ENCODE measurements around the gene PLCXD3. TPM values are rescaled to one million over a fixed set of nuclear protein-coding genes. Genes with fewer than 3 reads are reported as not detected.
A peak's percentile ranks its signal among the peaks of the same experiment; 100 is the strongest.

PLCXD3 gene
- total and polyA plus RNA-seq, 2 of the 4 experiments (the other 2 are of a cell fraction), result under 0.01 to 0.02 TPM

DNA sequence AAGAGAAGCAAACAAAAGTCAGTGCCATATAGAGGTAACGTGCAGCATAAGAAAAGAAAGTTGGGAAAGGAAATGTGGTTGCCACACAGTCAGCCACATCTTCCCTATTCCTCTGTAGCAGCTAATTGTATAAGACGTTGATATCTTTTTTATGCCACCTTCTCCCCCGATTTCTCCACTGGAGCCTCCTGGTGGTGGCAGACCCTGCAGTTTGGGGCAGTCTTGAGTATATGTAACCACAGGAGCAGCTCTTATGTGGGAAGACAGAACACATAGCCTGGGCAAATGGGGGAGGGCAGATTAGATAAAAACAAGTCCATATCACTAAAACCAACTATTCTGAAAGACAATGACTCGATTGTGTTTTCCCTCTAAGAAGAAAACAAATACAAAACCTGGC is 99.7 kb downstream of the PLCXD3 start:
- peak overlapping the region; percentile 36 for H2BK120ac ChIP-seq (ENCODE audit: low read depth, low read length)
- no peak overlapping the region for H3K4me3 ChIP-seq (ENCODE audit: insufficient read depth, low read depth, low read length)
- no peaks in the 10 kb centered on the region for H3K79me1 ChIP-seq (ENCODE audit: low read depth in 1 of 2, low read length in 2 of 2)
- H3K36me3 ChIP-seq (ENCODE audit: control insufficient read depth, insufficient read depth, low read length), result no peaks in the 10 kb centered on the region
- H3K9ac ChIP-seq (ENCODE audit: low read depth, low read length), result no peak overlapping the region
- H4K8ac ChIP-seq (ENCODE audit: low read depth in 2 of 2, low read length in 2 of 2), result peak overlapping the region in 1 of 2 experiments; percentile 31; a peak in 2 of 4 replicates
- no peak overlapping the region for H2AK9ac ChIP-seq (replicated peaks; ENCODE audit: low read depth, low read length, poor library complexity)
- intact Hi-C loops (cut with micrococcal nuclease) (loop anchor here (5.0 kb wide), 1 partner anchor 133 kb away; no protein-coding TSS in a partner anchor), in situ Hi-C loops (cut with MboI; ENCODE audit: low sequenced_read_pairs) (no loop called here), dilution Hi-C loops (cut with HindIII; ENCODE audit: low sequenced_read_pairs, unreplicated experiment) (no loop called here)
- H3K27ac ChIP-seq (ENCODE audit: insufficient read depth, low read length), result no peak overlapping the region
- H2BK15ac ChIP-seq (ENCODE audit: low read depth, low read length), result peak overlapping the region; percentile 93
- no peak overlapping the region for H3K56ac ChIP-seq (ENCODE audit: extremely low read depth, insufficient read depth, low read length)
- H4K20me1 ChIP-seq (ENCODE audit: insufficient read depth, low read length), result no peaks in the 10 kb centered on the region
- H2AFZ ChIP-seq (replicated peaks; ENCODE audit: low read length, poor library complexity), result no peak overlapping the region
- no peak overlapping the region; the same call in 1 of the 2 replicates for H3K18ac ChIP-seq (ENCODE audit: low read depth, low read length)
- H3K9me1 ChIP-seq (ENCODE audit: insufficient read depth, low read length), result peaks cover 4% of the 10 kb centered on the region
- H3K23ac ChIP-seq (ENCODE audit: low read depth, low read length), result no peak overlapping the region
- H3K27me3 ChIP-seq (ENCODE audit: control insufficient read depth, insufficient read depth, low read length), result no peaks in the 10 kb centered on the region
- ChIA-PET CTCF (no interaction called here), POLR2A (ENCODE audit: unreplicated experiment) (no interaction called here)
- H2BK5ac ChIP-seq (ENCODE audit: low read depth, low read length, poor library complexity, severe bottlenecking), result no peak overlapping the region
- no peak overlapping the region for H3K4me2 ChIP-seq (ENCODE audit: low read depth, low read length)
- H4K5ac ChIP-seq (ENCODE audit: low read depth, low read length), result no peak overlapping the region; the same call in 1 of the 2 replicates
- no peak for ATAC-seq (ENCODE audit: low read depth)
- BruUV-seq (replicated peaks), result no TSS peak
- no peaks in the 10 kb centered on the region for H3K9me3 ChIP-seq (ENCODE audit: control insufficient read depth, insufficient read depth, low read length)
- H2BK20ac ChIP-seq (ENCODE audit: low read depth, low read length), result peak overlapping the region; percentile 52; the same call in 1 of the 2 replicates
- peak overlapping the region; percentile 29; the same call in 1 of the 2 replicates for H2AK5ac ChIP-seq (ENCODE audit: low read depth, low read length)
- peak overlapping the region; percentile 7; the same call in 1 of the 2 replicates for H3K14ac ChIP-seq (replicated peaks; ENCODE audit: low read depth, low read length)
- no peak for TF ChIP-seq BHLHE40 (IDR thresholded peaks at IDR 0.05; ENCODE audit: low read depth, low read length)
- no peak for TF ChIP-seq RFX5 (IDR thresholded peaks at IDR 0.05; ENCODE audit: low read depth, low read length)
- TF ChIP-seq, protein P1, sequence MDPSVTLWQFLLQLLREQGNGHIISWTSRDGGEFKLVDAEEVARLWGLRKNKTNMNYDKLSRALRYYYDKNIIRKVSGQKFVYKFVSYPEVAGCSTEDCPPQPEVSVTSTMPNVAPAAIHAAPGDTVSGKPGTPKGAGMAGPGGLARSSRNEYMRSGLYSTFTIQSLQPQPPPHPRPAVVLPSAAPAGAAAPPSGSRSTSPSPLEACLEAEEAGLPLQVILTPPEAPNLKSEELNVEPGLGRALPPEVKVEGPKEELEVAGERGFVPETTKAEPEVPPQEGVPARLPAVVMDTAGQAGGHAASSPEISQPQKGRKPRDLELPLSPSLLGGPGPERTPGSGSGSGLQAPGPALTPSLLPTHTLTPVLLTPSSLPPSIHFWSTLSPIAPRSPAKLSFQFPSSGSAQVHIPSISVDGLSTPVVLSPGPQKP (IDR thresholded peaks at IDR 0.05; ENCODE audit: borderline replicate concordance, low read depth, low read length), result no peak
- no peak for TF ChIP-seq CHD1 (IDR thresholded peaks at IDR 0.05; ENCODE audit: low read depth, low read length)
- TF ChIP-seq MXI1 (IDR thresholded peaks at IDR 0.05; ENCODE audit: borderline replicate concordance, low read depth, low read length), result no peak
- TF ChIP-seq, protein P2, sequence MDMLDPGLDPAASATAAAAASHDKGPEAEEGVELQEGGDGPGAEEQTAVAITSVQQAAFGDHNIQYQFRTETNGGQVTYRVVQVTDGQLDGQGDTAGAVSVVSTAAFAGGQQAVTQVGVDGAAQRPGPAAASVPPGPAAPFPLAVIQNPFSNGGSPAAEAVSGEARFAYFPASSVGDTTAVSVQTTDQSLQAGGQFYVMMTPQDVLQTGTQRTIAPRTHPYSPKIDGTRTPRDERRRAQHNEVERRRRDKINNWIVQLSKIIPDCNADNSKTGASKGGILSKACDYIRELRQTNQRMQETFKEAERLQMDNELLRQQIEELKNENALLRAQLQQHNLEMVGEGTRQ (IDR thresholded peaks at IDR 0.05; ENCODE audit: low read depth, low read length), result no peak
- TF ChIP-seq SMC3 (IDR thresholded peaks at IDR 0.05; ENCODE audit: low read depth, low read length), result no peak
- no peak for TF ChIP-seq NFE2L2 (IDR thresholded peaks at IDR 0.05; ENCODE audit: low read depth, low read length)
- TF ChIP-seq MAZ (IDR thresholded peaks at IDR 0.05; ENCODE audit: borderline replicate concordance, low read depth, low read length), result no peak
- TF ChIP-seq, protein P3, sequence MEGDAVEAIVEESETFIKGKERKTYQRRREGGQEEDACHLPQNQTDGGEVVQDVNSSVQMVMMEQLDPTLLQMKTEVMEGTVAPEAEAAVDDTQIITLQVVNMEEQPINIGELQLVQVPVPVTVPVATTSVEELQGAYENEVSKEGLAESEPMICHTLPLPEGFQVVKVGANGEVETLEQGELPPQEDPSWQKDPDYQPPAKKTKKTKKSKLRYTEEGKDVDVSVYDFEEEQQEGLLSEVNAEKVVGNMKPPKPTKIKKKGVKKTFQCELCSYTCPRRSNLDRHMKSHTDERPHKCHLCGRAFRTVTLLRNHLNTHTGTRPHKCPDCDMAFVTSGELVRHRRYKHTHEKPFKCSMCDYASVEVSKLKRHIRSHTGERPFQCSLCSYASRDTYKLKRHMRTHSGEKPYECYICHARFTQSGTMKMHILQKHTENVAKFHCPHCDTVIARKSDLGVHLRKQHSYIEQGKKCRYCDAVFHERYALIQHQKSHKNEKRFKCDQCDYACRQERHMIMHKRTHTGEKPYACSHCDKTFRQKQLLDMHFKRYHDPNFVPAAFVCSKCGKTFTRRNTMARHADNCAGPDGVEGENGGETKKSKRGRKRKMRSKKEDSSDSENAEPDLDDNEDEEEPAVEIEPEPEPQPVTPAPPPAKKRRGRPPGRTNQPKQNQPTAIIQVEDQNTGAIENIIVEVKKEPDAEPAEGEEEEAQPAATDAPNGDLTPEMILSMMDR (conservative IDR thresholded peaks at IDR 0.05; ENCODE audit: low read depth, low read length), result no peak
- no peak for TF ChIP-seq RCOR1 (IDR thresholded peaks at IDR 0.05; ENCODE audit: insufficient replicate concordance, low read length)
- no peak for TF ChIP-seq MAFK (IDR thresholded peaks at IDR 0.05; ENCODE audit: low read depth, low read length)
- no peak for TF ChIP-seq RAD21 (IDR thresholded peaks at IDR 0.05; ENCODE audit: low read length)
- DNase-seq, result no peak
- H4K91ac ChIP-seq (ENCODE audit: insufficient read depth, low read depth, low read length), result peak overlapping the region; percentile 60
- peaks cover 8% of the 10 kb centered on the region for H3K4me1 ChIP-seq (ENCODE audit: control insufficient read depth, insufficient read depth, low read length)
- peak overlapping the region; percentile 49 for H3K4ac ChIP-seq (ENCODE audit: low read depth, low read length)
- no CpG with 5 or more reads among the region's 4 CpGs for WGBS, 2 experiments (ENCODE audit: extremely low coverage in 2 of 2, insufficient read length in 1 of 2)

Measured in IMR-90 (cell line).